HG03135 (cell line): ENCODE results near the gene SLC11A2.
"Not testable (repeated sequence)": the region's sequence is repeated elsewhere in the genome, so short reads cannot be mapped to it uniquely, and the experiment has no call there.

Source experiments
- ATAC-seq: cut with Tn5 transposase; IDR thresholded peaks from one replicate; pipeline ENCODE4 v1.9.1; 2021; ENCODE audit warnings: mild to moderate bottlenecking, moderate library complexity; ENCODE audit not compliant: unreplicated experiment

Gene SLC11A2

GRCh38 chr12:50991291-50991690, 34.9 kb downstream of the SLC11A2 start:
- no peak for ATAC-seq

GRCh38 chr12:50990791-50991190, 35.4 kb downstream of the SLC11A2 start:
- no peak for ATAC-seq

- no peak for ATAC-seq
Observed at GRCh38 chr12:50990147-50990727, 35.9 kb downstream of the SLC11A2 start.

- ATAC-seq = no peak
Observed at GRCh38 chr12:50988871-50989270, 37.3 kb downstream of the SLC11A2 start.

- no peak for ATAC-seq
Observed at GRCh38 chr12:50988051-50988450, 38.1 kb downstream of the SLC11A2 start.

- ATAC-seq = no peak
Observed at GRCh38 chr12:50986966-50987737, 39.0 kb downstream of the SLC11A2 start.

- ATAC-seq = no peak
Observed at GRCh38 chr12:50985322-50985721, 40.9 kb downstream of the SLC11A2 start.

GRCh38 chr12:50984586-50985298, 41.4 kb downstream of the SLC11A2 start:
- no peak for ATAC-seq

- no peak for ATAC-seq
Observed at GRCh38 chr12:50981319-50982239, 44.6 kb downstream of the SLC11A2 start.

GRCh38 chr12:50980545-50980944, 45.6 kb downstream of the SLC11A2 start:
- ATAC-seq = no peak

- ATAC-seq = peak; percentile 62
Observed at GRCh38 chr12:50979369-50980052, 46.7 kb downstream of the SLC11A2 start.

- no peak for ATAC-seq
Observed at GRCh38 chr12:50971946-50972345, 54.2 kb downstream of the SLC11A2 start.

- no peak for ATAC-seq
Observed at GRCh38 chr12:50964432-50964831, 61.8 kb downstream of the SLC11A2 start.

GRCh38 chr12:50961708-50962107, 64.5 kb downstream of the SLC11A2 start:
- no peak for ATAC-seq

GRCh38 chr12:50960130-50960529, 66.1 kb downstream of the SLC11A2 start:
- ATAC-seq = no peak

- no peak for ATAC-seq
Observed at GRCh38 chr12:50955697-50956096, 70.5 kb downstream of the SLC11A2 start.

GRCh38 chr12:50955288-50955687, 70.9 kb downstream of the SLC11A2 start:
- no peak for ATAC-seq

GRCh38 chr12:50954789-50955188, 71.4 kb downstream of the SLC11A2 start:
- not testable (repeated sequence) for ATAC-seq

GRCh38 chr12:50953047-50953446, 73.1 kb downstream of the SLC11A2 start:
- no peak for ATAC-seq

GRCh38 chr12:50952510-50952909, 73.7 kb downstream of the SLC11A2 start, which contains the start of gene HIGD1C:
HIGD1C (plus strand) TSS chr12:50952544; CDS start chr12:50953999, 1,455 bp downstream.
- ATAC-seq = no peak
